Measurements from ENCODE around the gene LRRC55. TPM values are rescaled to one million over a fixed set of nuclear protein-coding genes. Genes with fewer than 3 reads are reported as not detected.

Gene LRRC55
- total RNA-seq, 1 donor from 2014 or later: not detected

- no peak overlapping the region for H3K27ac Mint-ChIP-seq (ENCODE audit: unreplicated experiment)
- no peak for TF ChIP-seq CTCF (IDR thresholded peaks at IDR 0.05)
- H3K4me3 Mint-ChIP-seq (ENCODE audit: unreplicated experiment): no peak overlapping the region
- H3K27me3 Mint-ChIP-seq (ENCODE audit: unreplicated experiment): peaks cover 6% of the 10 kb centered on the region
- H3K9me3 Mint-ChIP-seq (ENCODE audit: unreplicated experiment): no peaks in the 10 kb centered on the region
- no peaks in the 10 kb centered on the region for H3K36me3 Mint-ChIP-seq (ENCODE audit: unreplicated experiment)
- H3K4me1 Mint-ChIP-seq (ENCODE audit: unreplicated experiment): no peaks in the 10 kb centered on the region
- DNase-seq (ENCODE audit: extremely low spot score, unreplicated experiment): no peak
These were observed 41.2 kb upstream of the LRRC55 start for GRCh38 chr11:57140568-57140967.

- Mint-ChIP-seq H3K9me3 (ENCODE audit: unreplicated experiment) (no peaks in the 10 kb centered on the region), H3K4me1 (ENCODE audit: unreplicated experiment) (no peaks in the 10 kb centered on the region), H3K27me3 (ENCODE audit: unreplicated experiment) (peaks cover 8% of the 10 kb centered on the region), H3K36me3 (ENCODE audit: unreplicated experiment) (no peaks in the 10 kb centered on the region), H3K4me3 (ENCODE audit: unreplicated experiment) (no peak overlapping the region), H3K27ac (ENCODE audit: unreplicated experiment) (no peak overlapping the region)
- no peak for TF ChIP-seq CTCF (IDR thresholded peaks at IDR 0.05)
- no peak for DNase-seq (ENCODE audit: extremely low spot score, unreplicated experiment)
These were observed 38.3 kb upstream of the LRRC55 start for GRCh38 chr11:57143459-57143858.

- Mint-ChIP-seq H3K36me3 (ENCODE audit: unreplicated experiment) (no peaks in the 10 kb centered on the region), H3K27me3 (ENCODE audit: unreplicated experiment) (peaks cover 11% of the 10 kb centered on the region), H3K4me1 (ENCODE audit: unreplicated experiment) (no peaks in the 10 kb centered on the region), H3K27ac (ENCODE audit: unreplicated experiment) (no peak overlapping the region), H3K9me3 (ENCODE audit: unreplicated experiment) (no peaks in the 10 kb centered on the region), H3K4me3 (ENCODE audit: unreplicated experiment) (no peak overlapping the region)
- DNase-seq (ENCODE audit: extremely low spot score, unreplicated experiment): no peak
- TF ChIP-seq CTCF (IDR thresholded peaks at IDR 0.05): no peak
These were observed 37.7 kb upstream of the LRRC55 start for GRCh38 chr11:57144075-57144474.

- no peaks in the 10 kb centered on the region for H3K9me3 Mint-ChIP-seq (ENCODE audit: unreplicated experiment)
- peaks cover 12% of the 10 kb centered on the region for H3K27me3 Mint-ChIP-seq (ENCODE audit: unreplicated experiment)
- H3K4me1 Mint-ChIP-seq (ENCODE audit: unreplicated experiment): no peaks in the 10 kb centered on the region
- no peak for TF ChIP-seq CTCF (IDR thresholded peaks at IDR 0.05)
- DNase-seq (ENCODE audit: extremely low spot score, unreplicated experiment): no peak
- H3K36me3 Mint-ChIP-seq (ENCODE audit: unreplicated experiment): no peaks in the 10 kb centered on the region
- no peak overlapping the region for H3K4me3 Mint-ChIP-seq (ENCODE audit: unreplicated experiment)
- no peak overlapping the region for H3K27ac Mint-ChIP-seq (ENCODE audit: unreplicated experiment)
These were observed 37.0 kb upstream of the LRRC55 start for GRCh38 chr11:57144531-57145320.

GRCh38 chr11:57146301-57146700, 35.5 kb upstream of the LRRC55 start:
- Mint-ChIP-seq H3K27me3 (ENCODE audit: unreplicated experiment) (peaks cover 12% of the 10 kb centered on the region), H3K27ac (ENCODE audit: unreplicated experiment) (no peak overlapping the region), H3K9me3 (ENCODE audit: unreplicated experiment) (no peaks in the 10 kb centered on the region), H3K36me3 (ENCODE audit: unreplicated experiment) (no peaks in the 10 kb centered on the region), H3K4me3 (ENCODE audit: unreplicated experiment) (no peak overlapping the region), H3K4me1 (ENCODE audit: unreplicated experiment) (no peaks in the 10 kb centered on the region)
- TF ChIP-seq CTCF (IDR thresholded peaks at IDR 0.05): no peak
- DNase-seq (ENCODE audit: extremely low spot score, unreplicated experiment): no peak
